ENCODE measurements around the gene CD3G.
A peak's percentile ranks its signal among the peaks of the same experiment; 100 is the strongest.
"Not testable (repeated sequence)": the region's sequence is repeated elsewhere in the genome, so short reads cannot be mapped to it uniquely, and the experiment has no call there.

CD3G gene

GRCh38 chr11:118380571-118380970 lies 36.4 kb downstream of the CD3G start:
- no peak for DNase-seq (ENCODE audit: low spot score)

GRCh38 chr11:118382954-118383353 lies 38.8 kb downstream of the CD3G start:
- DNase-seq (ENCODE audit: low spot score): no peak

GRCh38 chr11:118383657-118384056 lies 39.5 kb downstream of the CD3G start:
- DNase-seq (ENCODE audit: low spot score): no peak

- peak; percentile 3 for DNase-seq (ENCODE audit: low spot score)
Measured at GRCh38 chr11:118396097-118396501, 52.0 kb downstream of the CD3G start.

GRCh38 chr11:118397448-118397847 lies 53.3 kb downstream of the CD3G start:
- no peak for DNase-seq (ENCODE audit: low spot score)

- peak; percentile 76 for DNase-seq (ENCODE audit: low spot score)
Measured at GRCh38 chr11:118398791-118399559, 54.8 kb downstream of the CD3G start.

- DNase-seq (ENCODE audit: low spot score): peak; percentile 90
Measured at GRCh38 chr11:118401151-118401879, 57.2 kb downstream of the CD3G start, which contains the start of gene ATP5MG. Gene ATP5MG, plus strand, starts transcription at chr11:118401606. Its CDS starts 60 bp downstream, at chr11:118401666.

- DNase-seq (ENCODE audit: low spot score): no peak
Measured at GRCh38 chr11:118401880-118402590, 57.9 kb downstream of the CD3G start.

GRCh38 chr11:118402594-118402993 lies 58.5 kb downstream of the CD3G start:
- not testable (repeated sequence) for DNase-seq (ENCODE audit: low spot score)

All from CD4-positive, alpha-beta T cell treated with Interleukin-6 at 100 ng/mL for 8 hours (primary cell).